GM23338 (cell line): ENCODE results near the gene CREB1. TPM values are rescaled to one million over a fixed set of nuclear protein-coding genes. Genes with fewer than 3 reads are reported as not detected.
"Not testable (repeated sequence)": the region's sequence is repeated elsewhere in the genome, so short reads cannot be mapped to it uniquely, and the experiment has no call there.

ENCODE experiments used
- ATAC-seq: fragments of 200-7000 bp; cut with Tn5 transposase; 3 replicates; pipeline ENCODE4 v1.9.1; 2020
- DNase-seq: peaks from one replicate; pipeline ENCODE4 v3.0.0-alpha.2; 2015; ENCODE audit warnings: low spot score
- H2AFZ ChIP-seq: fragments of 200-600 bp; sonication (generic); 2 replicates; pipeline ENCODE4 v1.8.0; 2016; ENCODE audit warnings: antibody characterized with exemption, mild to moderate bottlenecking, moderate library complexity
- H3F3A ChIP-seq: fragments of 200-600 bp; sonication (generic); replicated peaks from 2 replicates; pipeline ENCODE4 v1.8.0; 2017; ENCODE audit warnings: antibody characterized with exemption, mixed run types, low read depth
- H3K27ac ChIP-seq: fragments of 200-600 bp; sonication (generic); 2 replicates; pipeline ENCODE4 v1.6.1; 2016; ENCODE audit warnings: low read depth
- H3K27me3 ChIP-seq: fragments of 200-600 bp; sonication (generic); 2 replicates; pipeline ENCODE4 v1.8.0; 2016; ENCODE audit warnings: mild to moderate bottlenecking, mixed run types, moderate library complexity; ENCODE audit not compliant: insufficient read depth
- H3K36me3 ChIP-seq: fragments of 200-600 bp; sonication (generic); 2 replicates; pipeline ENCODE4 v1.8.0; 2016; ENCODE audit warnings: mild to moderate bottlenecking; ENCODE audit not compliant: insufficient read depth
- H3K4me1 ChIP-seq: fragments of 200-600 bp; sonication (generic); 2 replicates; pipeline ENCODE4 v1.8.0; 2016; ENCODE audit warnings: mild to moderate bottlenecking, moderate library complexity; ENCODE audit not compliant: insufficient read depth
- H3K4me2 ChIP-seq: fragments of 200-600 bp; sonication (generic); 2 replicates; pipeline ENCODE4 v1.7.1; 2017; ENCODE audit warnings: mixed run types
- H3K4me3 ChIP-seq: fragments of 200-600 bp; sonication (generic); 2 replicates; pipeline ENCODE4 v1.6.1; 2016; ENCODE audit warnings: mixed run types
- H3K79me2 ChIP-seq: fragments of 200-600 bp; sonication (generic); replicated peaks from 2 replicates; pipeline ENCODE4 v1.8.0; 2017; ENCODE audit warnings: mild to moderate bottlenecking; ENCODE audit not compliant: insufficient read depth
- H3K9me2 ChIP-seq: fragments of 200-600 bp; sonication (generic); 2 replicates; pipeline ENCODE4 v1.8.0; 2017; ENCODE audit not compliant: insufficient read depth
- H4K20me1 ChIP-seq: fragments of 200-600 bp; sonication (generic); replicated peaks from 2 replicates; pipeline ENCODE4 v1.8.0; 2017; ENCODE audit warnings: mild to moderate bottlenecking; ENCODE audit not compliant: insufficient read depth
- H3K27ac Mint-ChIP-seq: 2 replicates; pipeline ENCODE4 v1.8.0; 2020; ENCODE audit warnings: inconsistent platforms, mild to moderate bottlenecking, moderate library complexity, mixed read lengths
- H3K27me3 Mint-ChIP-seq: 3 replicates; pipeline ENCODE4 v1.8.0; 2022; ENCODE audit warnings: low read depth, mild to moderate bottlenecking, moderate library complexity, mixed read lengths, inconsistent platforms; ENCODE audit not compliant: insufficient read depth, poor library complexity
- H3K36me3 Mint-ChIP-seq: 3 replicates; pipeline ENCODE4 v1.8.0; 2021; ENCODE audit warnings: low read depth, mild to moderate bottlenecking, inconsistent platforms, moderate library complexity, mixed read lengths
- H3K4me1 Mint-ChIP-seq: 3 replicates; pipeline ENCODE4 v1.8.0; 2020; ENCODE audit warnings: mild to moderate bottlenecking, inconsistent platforms, mixed read lengths
- H3K4me3 Mint-ChIP-seq: 3 replicates; pipeline ENCODE4 v1.8.0; 2021; ENCODE audit warnings: moderate library complexity, mild to moderate bottlenecking, inconsistent platforms, mixed read lengths
- H3K9me3 Mint-ChIP-seq: 3 replicates; pipeline ENCODE4 v1.8.0; 2020; ENCODE audit warnings: moderate library complexity, mild to moderate bottlenecking, inconsistent platforms, mixed read lengths
- polyA plus RNA-seq: library from polyadenylated mRNA; unstranded; fragments of >200 nt; fragmentation: Nextera tagmentation; extraction: Ambion mirVana; gene quantifications from 2 replicates; pipeline ENCODE4 v1.2.1, GENCODE V29; 2016
- total RNA-seq: library from RNA; depleted of rRNA; stranded (reverse); fragments of >200 nt; shearing (Covaris generic); gene quantifications from 2 replicates; pipeline ENCODE4 v1.2.3, GENCODE V29; 2014; rRNA removed

Gene CREB1
- total and polyA plus RNA-seq, 2 experiments from 2014 or later, result 40.3 to 104 TPM

- not testable (repeated sequence) for H3F3A ChIP-seq, H3K27me3 Mint-ChIP-seq, H3K4me3 Mint-ChIP-seq, H3K36me3 Mint-ChIP-seq, H3K4me3 ChIP-seq, H3K79me2 ChIP-seq, H3K9me3 Mint-ChIP-seq, ATAC-seq, H3K9me2 ChIP-seq, H3K4me2 ChIP-seq, H3K27ac ChIP-seq, H3K27me3 ChIP-seq, H3K4me1 Mint-ChIP-seq, H3K36me3 ChIP-seq, DNase-seq, H4K20me1 ChIP-seq, H3K27ac Mint-ChIP-seq, H3K4me1 ChIP-seq
- peak overlapping the region; percentile 88; the same call in 1 of the 2 replicates for H2AFZ ChIP-seq
These were observed 116.8 kb downstream of the CREB1 start for GRCh38 chr2:207646582-207646981.

Other genes starting within 250 kb of the CREB1 start
- 86.0 and 92.8 TPM in 2 replicates for gene METTL21A, start 95.4 kb downstream of the CREB1 start, total RNA-seq
- 106 and 118 TPM in 2 replicates for gene METTL21A, start 95.4 kb downstream of the CREB1 start, polyA plus RNA-seq
- gene CCNYL1, start 181.7 kb downstream of the CREB1 start, total RNA-seq, result 32.1 and 35.1 TPM in 2 replicates
- 19.6 and 20.8 TPM in 2 replicates for gene CCNYL1, start 181.7 kb downstream of the CREB1 start, polyA plus RNA-seq
- 80.5 and 94.8 TPM in 2 replicates for gene FZD5, start 239.9 kb downstream of the CREB1 start, total RNA-seq
- 28.1 and 32.3 TPM in 2 replicates for gene FZD5, start 239.9 kb downstream of the CREB1 start, polyA plus RNA-seq